Measurements from ENCODE around the gene ZC3HAV1.

- no peak for TF ChIP-seq POLR2AphosphoS5 (IDR thresholded peaks at IDR 0.05; ENCODE audit: low read depth, low read length)
- no peak for TF ChIP-seq POLR2A (IDR thresholded peaks at IDR 0.05; ENCODE audit: low read depth, low read length)
- no peak for TF ChIP-seq TAF1 (IDR thresholded peaks at IDR 0.05; ENCODE audit: low read depth, low read length)
- TF ChIP-seq SPI1 (IDR thresholded peaks at IDR 0.05; ENCODE audit: low read depth, low read length), result no peak
- TF ChIP-seq PAX5 (IDR thresholded peaks at IDR 0.05; ENCODE audit: insufficient read depth, low read length, severe bottlenecking), result no peak
Observed at GRCh38 chr7:139034336-139034735, 75.2 kb downstream of the ZC3HAV1 start.
